DMS 273 (cell line): ENCODE results near the gene VBP1.
A peak's percentile ranks its signal among the peaks of the same experiment; 100 is the strongest.
"Not testable (repeated sequence)": the region's sequence is repeated elsewhere in the genome, so short reads cannot be mapped to it uniquely, and the experiment has no call there.

Source experiments
- DNase-seq: peaks from one replicate; lab custom pipeline; 2025; ENCODE audit not compliant: unreplicated experiment; lab: John Stamatoyannopoulos, UW

VBP1 gene

GRCh38 chrX:155216179-155216939, at the start of gene VBP1:
Gene VBP1, plus strand, starts transcription at chrX:155216460. Its CDS starts 23 bp downstream, at chrX:155216483.
- peak; percentile 97 for DNase-seq

GRCh38 chrX:155169881-155170280, 46.4 kb upstream of the VBP1 start:
- peak; percentile 49 for DNase-seq

GRCh38 chrX:155179346-155179997, 36.8 kb upstream of the VBP1 start:
- DNase-seq = peak; percentile 37

GRCh38 chrX:155188786-155189185, 27.5 kb upstream of the VBP1 start:
- no peak for DNase-seq

DNA sequence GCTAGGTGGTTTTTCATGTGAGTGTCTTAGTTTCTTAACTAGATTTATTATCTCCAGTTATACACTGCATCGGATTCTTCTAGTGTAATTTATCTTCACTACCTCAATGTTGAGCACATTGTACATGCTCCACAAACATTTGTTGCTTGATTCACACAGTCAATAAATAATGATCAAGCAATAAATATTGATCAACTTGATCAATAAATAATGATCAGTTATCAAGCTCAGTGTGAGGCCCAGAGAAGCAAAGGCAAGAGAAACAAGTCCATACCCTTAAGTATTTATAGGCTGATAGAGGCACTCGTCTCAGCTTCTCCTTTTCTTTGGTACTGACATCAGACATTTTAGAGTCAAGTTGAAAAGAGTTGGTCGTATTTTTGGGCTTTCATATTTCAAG, 5.1 kb upstream of the VBP1 start:
- no peak for DNase-seq

DNA sequence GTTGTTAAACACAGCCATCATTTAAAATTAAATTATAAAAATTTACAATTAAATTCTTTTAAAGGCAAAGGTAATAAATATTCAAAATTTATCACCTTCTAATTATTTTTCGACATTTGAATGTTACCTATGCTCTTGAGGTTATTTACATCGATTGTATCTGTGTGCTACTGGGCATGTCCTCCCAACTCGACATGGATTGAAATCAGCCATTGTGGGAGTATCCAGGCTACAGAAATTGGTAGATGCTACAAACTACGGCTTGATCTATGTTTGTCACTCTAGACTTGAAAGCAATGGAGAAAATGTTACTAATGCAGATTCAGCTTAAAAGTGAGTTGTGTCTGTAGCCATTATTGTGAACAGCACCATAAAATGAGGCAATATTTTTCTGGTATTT, 2.5 kb upstream of the VBP1 start:
- no peak for DNase-seq

DNA sequence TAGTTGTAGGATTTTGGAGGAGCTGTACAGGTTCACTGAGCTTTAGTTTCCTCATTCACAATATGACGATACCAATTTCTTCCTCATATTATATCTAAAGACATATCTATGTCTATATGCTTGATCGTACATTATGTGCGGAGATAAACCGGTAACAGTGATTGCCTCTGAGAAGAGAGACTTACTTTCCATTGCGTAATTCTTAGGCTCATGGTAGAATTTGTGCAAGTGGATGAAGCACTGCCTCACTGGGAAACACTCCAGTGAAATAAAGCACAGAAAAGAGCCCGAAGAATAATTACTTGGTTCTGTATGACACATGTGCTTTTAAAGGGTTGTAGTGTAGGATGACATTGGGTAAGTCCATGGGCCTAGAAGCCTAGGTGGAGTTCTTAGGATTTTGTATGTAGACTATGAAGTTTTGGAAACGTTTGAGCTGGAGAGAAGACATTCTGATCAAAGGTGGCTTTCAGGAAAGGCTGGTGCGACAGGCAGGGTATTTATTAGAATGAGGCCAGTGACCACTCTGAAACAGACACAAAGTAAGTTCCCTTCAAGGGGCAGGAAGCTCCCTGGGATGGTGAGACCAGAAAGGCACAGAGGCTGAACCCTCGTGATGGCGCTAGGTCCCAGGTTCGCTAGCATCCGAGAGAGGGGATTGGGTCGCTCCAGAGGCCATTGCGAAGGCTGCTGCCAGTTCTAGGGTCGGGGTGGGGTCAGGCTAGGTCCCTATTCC, 649 bp upstream of the VBP1 start:
- no peak for DNase-seq

DNA sequence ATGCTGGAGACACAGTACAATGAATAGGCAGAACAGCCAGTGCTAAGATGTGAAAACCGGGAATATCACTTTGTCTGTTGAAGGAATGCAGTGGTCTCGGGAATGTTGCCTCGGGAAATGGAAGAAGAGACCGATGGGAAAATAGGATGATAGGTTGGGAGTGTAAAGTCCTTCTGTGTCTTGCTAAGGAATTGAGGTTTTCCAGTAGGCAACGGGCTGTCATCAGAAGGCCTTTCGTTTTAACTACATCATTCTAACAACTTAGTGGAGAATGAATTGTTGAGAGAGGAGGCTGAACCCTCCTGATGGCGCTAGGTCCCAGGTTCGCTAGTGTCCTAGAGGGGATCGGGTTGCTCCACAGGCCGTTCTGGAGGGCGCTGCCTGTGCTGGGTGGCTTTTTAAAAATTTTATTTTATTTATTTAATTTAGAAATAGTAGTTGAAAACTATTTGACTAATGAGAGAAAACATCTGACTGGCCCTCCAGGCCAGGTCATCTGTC, 730 bp downstream of the VBP1 start:
- DNase-seq = peak; percentile 53

GRCh38 chrX:155218777-155219176, 2.5 kb downstream of the VBP1 start:
- no peak for DNase-seq

- no peak for DNase-seq
Measured at GRCh38 chrX:155221351-155221750, 5.1 kb downstream of the VBP1 start.

GRCh38 chrX:155223746-155224145, 7.5 kb downstream of the VBP1 start:
- DNase-seq = not testable (repeated sequence)

GRCh38 chrX:155225774-155226173, 9.5 kb downstream of the VBP1 start:
- DNase-seq = no peak

DNA sequence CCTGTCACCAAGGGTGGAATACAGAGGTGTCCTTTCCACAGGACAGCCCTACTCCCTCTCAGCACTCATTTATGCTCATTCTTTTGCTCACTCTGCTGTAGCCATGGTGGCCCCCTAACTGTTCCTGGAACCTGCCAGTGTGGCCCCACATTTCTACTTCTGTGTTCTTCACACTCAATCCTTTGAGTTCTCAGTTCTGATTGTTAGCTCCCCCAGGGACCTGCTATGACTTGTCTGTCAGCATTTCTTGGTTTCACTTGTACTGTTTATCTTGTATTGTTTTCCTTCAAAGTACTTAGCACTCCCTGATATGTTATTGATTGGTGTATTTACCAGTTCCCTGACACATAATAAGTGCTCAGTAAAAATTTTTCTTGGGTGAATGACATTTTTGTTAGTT, 14.9 kb downstream of the VBP1 start:
- no peak for DNase-seq

- DNase-seq = no peak
Measured at GRCh38 chrX:155235891-155236290, 19.6 kb downstream of the VBP1 start.

DNA sequence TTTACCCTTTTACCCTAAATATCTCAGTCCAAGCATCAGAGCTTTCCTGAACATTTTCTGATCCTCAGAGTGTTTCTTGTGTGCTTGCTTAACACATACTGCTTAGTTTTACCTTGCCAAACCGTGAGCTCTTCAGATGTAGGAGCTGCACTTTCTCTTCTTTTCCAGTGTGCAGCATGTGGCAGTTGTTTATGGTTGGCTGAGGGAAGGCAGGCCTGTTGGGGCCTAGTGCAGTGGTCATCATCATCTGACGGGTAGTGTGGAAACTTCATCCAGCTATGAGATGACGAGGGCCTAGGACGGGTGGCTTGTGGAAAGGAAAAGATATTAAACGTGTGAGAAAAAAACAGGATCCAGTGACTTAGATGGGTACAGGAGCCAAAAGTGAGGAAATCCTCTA, 21.5 kb downstream of the VBP1 start:
- no peak for DNase-seq

DNA sequence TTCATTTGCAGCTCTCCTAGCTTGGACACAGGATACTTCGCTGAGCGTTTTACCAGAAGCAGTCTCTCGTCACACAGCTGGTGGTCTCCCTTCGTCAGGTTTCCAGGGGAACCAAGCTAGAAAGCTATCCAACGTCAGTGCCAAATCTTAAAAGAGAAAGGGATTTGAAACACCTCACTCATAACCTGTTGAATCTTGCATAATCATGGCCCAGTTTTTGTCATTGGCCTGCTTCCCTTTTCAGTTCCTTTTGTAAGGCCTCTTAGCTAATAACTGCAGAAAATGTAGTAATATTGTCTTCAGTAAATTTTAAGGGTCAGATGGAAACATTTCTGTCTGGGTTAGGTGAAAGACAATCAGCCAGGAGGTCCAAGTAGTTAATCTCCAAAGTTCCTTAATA, 26.0 kb downstream of the VBP1 start:
- no peak for DNase-seq

GRCh38 chrX:155246748-155247147, 30.5 kb downstream of the VBP1 start:
- no peak for DNase-seq

DNA sequence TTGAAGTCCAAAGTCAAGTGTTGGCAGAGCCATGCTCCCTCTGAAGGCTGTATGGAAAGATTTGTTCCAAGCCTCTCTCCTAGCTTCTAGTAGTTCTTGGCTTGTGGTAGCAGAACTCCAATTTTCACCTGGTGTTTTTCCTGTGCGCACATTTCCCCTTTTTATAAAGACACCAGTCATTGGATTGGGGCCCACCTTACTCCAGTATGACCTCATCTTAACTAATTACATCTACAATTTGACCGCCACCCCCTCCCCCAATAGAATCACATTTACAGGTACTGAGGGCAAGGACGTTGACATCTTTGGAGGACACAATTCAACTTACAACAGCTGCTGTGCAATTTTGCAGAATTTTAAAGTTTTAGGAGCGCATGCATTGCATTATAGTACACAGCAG, 31.2 kb downstream of the VBP1 start:
- DNase-seq = no peak

DNA sequence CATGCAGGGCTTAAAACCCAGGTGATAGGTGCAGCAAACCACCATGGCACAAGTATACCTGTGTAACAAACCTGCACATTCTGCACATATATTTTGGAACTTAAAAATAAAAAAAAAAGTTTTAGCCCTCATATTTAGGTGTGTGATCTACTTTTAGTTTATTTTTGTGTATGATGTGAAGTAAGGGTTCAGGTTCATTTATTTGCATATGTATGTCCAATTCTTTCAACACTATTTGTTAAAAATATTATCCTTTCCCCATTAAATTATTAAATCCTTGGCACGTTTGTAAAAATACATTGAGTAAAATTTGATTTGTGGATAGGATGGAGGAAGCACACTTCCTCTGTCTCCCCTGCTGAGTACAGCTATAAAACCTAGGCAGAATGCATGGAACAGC, 35.1 kb downstream of the VBP1 start:
- no peak for DNase-seq

- DNase-seq = no peak
Measured at GRCh38 chrX:155259752-155260151, 43.5 kb downstream of the VBP1 start.

GRCh38 chrX:155262970-155263754, 46.9 kb downstream of the VBP1 start:
- no peak for DNase-seq
